ENCODE measurements around the gene RBM34.

RBM34 gene

GRCh38 chr1:235156265-235156664 lies 4.8 kb downstream of the RBM34 start:
- no peak for DNase-seq (ENCODE audit: low read depth in 2 of 3, low spot score in 1 of 3)

- DNase-seq (ENCODE audit: low read depth in 2 of 3, low spot score in 1 of 3) = no peak
These were observed 8.8 kb downstream of the RBM34 start for GRCh38 chr1:235152235-235152634.

GRCh38 chr1:235151033-235151432 lies 10.0 kb downstream of the RBM34 start:
- DNase-seq (ENCODE audit: low read depth in 2 of 3, low spot score in 1 of 3) = no peak

GRCh38 chr1:235149824-235150223 lies 11.2 kb downstream of the RBM34 start:
- no peak for DNase-seq (ENCODE audit: low read depth in 2 of 3, low spot score in 1 of 3)

- DNase-seq (ENCODE audit: low read depth in 2 of 3, low spot score in 1 of 3) = no peak
These were observed 13.8 kb downstream of the RBM34 start for GRCh38 chr1:235147269-235147668.

GRCh38 chr1:235145639-235146038 lies 15.4 kb downstream of the RBM34 start:
- DNase-seq (ENCODE audit: low read depth in 2 of 3, low spot score in 1 of 3) = no peak

GRCh38 chr1:235142991-235143390 lies 18.1 kb downstream of the RBM34 start:
- no peak for DNase-seq (ENCODE audit: low read depth in 2 of 3, low spot score in 1 of 3)

GRCh38 chr1:235139315-235139714 lies 21.7 kb downstream of the RBM34 start:
- no peak for DNase-seq (ENCODE audit: low read depth in 2 of 3, low spot score in 1 of 3)

- DNase-seq (ENCODE audit: low read depth in 2 of 3, low spot score in 1 of 3) = peak in 1 of 3 donors; percentile 21
These were observed 22.2 kb downstream of the RBM34 start for GRCh38 chr1:235138821-235139220.

GRCh38 chr1:235136111-235136510 lies 24.9 kb downstream of the RBM34 start:
- DNase-seq (ENCODE audit: low read depth in 2 of 3, low spot score in 1 of 3) = no peak

- DNase-seq (ENCODE audit: low read depth in 2 of 3, low spot score in 1 of 3) = no peak
These were observed 26.9 kb downstream of the RBM34 start for GRCh38 chr1:235134171-235134570.

- no peak for DNase-seq (ENCODE audit: low read depth in 2 of 3, low spot score in 1 of 3)
These were observed 28.0 kb downstream of the RBM34 start for GRCh38 chr1:235133086-235133485.

GRCh38 chr1:235131961-235132360 lies 29.1 kb downstream of the RBM34 start:
- DNase-seq (ENCODE audit: low read depth in 2 of 3, low spot score in 1 of 3) = no peak

GRCh38 chr1:235130766-235131270 lies 30.2 kb downstream of the RBM34 start:
- DNase-seq (ENCODE audit: low read depth in 2 of 3, low spot score in 1 of 3) = no peak

- no peak for DNase-seq (ENCODE audit: low read depth in 2 of 3, low spot score in 1 of 3)
These were observed 31.1 kb downstream of the RBM34 start for GRCh38 chr1:235129774-235130570.

GRCh38 chr1:235128456-235129328 lies 32.4 kb downstream of the RBM34 start, which contains the start of gene TOMM20:
Gene TOMM20 (minus strand): TSS chr1:235128837. CDS start chr1:235128715, 122 bp downstream.
- DNase-seq (ENCODE audit: low read depth in 2 of 3, low spot score in 1 of 3) = peak; percentile 89 to 96 (median 90)

GRCh38 chr1:235127732-235128455 lies 33.2 kb downstream of the RBM34 start:
- DNase-seq (ENCODE audit: low read depth in 2 of 3, low spot score in 1 of 3) = no peak

GRCh38 chr1:235127203-235127602 lies 33.8 kb downstream of the RBM34 start:
- no peak for DNase-seq (ENCODE audit: low read depth in 2 of 3, low spot score in 1 of 3)

- no peak for DNase-seq (ENCODE audit: low read depth in 2 of 3, low spot score in 1 of 3)
These were observed 36.4 kb downstream of the RBM34 start for GRCh38 chr1:235124665-235125064.

- no peak for DNase-seq (ENCODE audit: low read depth in 2 of 3, low spot score in 1 of 3)
These were observed 36.9 kb downstream of the RBM34 start for GRCh38 chr1:235124111-235124510.

GRCh38 chr1:235122348-235122747 lies 38.7 kb downstream of the RBM34 start:
- DNase-seq (ENCODE audit: low read depth in 2 of 3, low spot score in 1 of 3) = no peak

All from stimulated activated CD4-positive, alpha-beta T cell treated with anti-CD3 and anti-CD28 coated beads, Interleukin-12 subunit alpha, Interleukin-12 subunit beta, amount 100 ng/mL, for 48 hours (primary cell).